Measurements from ENCODE around the gene GSTO2. TPM values are rescaled to one million over a fixed set of nuclear protein-coding genes. Genes with fewer than 3 reads are reported as not detected.
A peak's percentile ranks its signal among the peaks of the same experiment; 100 is the strongest.

The GSTO2 gene
- total and polyA plus RNA-seq, 10 donors: 0.32 to 1.4 (median 0.91) TPM

DNA sequence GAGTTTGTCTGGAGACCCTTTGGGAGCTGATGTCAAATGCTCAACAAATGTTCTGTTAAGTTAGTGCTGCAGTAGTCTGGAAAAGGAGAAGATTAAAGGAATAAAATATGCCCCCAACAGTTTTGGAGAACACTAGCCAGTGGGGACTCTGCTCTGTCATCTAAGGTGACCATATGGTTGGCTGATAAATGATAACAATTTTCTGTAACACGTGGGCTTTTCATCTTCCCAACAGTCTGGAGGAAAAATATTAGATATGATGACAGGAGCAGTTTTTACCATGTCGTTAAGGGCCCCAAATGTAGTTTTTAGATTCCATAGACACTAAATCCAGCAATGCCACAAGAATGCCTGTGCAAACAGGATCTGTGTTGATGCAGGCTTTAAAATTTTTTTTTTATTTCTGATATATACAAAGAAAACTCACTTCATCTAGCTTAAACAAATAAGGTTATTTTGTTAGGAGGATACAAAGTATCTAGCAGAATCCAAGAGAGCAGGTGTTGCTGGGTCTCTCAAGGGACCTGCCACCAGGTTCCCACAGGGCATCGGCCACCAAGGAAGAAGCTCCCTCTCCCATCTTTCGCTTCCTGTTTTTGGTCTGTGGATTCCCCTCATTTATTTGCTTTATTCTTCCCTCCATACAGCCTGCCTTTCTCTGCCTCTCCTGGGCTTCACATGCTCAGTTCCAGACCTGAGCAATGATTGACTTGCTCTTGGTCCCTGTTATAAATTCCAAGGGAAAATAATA is 78.5 kb downstream of the GSTO2 start:
- no peak for DNase-seq
- H3K4me3 ChIP-seq: no peak overlapping the region
- H3K4me1 ChIP-seq: peaks cover 9 to 66% (median 45%) of the 10 kb centered on the region in 6 donors
- peak overlapping the region in 1 of 8 donors; percentile 89 for H3K27ac ChIP-seq
- intact Hi-C loops (cut with DNase I; ENCODE audit: low total_unique reads): no loop called here
- no peaks in the 10 kb centered on the region for H3K36me3 ChIP-seq
- no peaks in the 10 kb centered on the region for H3K27me3 ChIP-seq (replicated peaks in 1 of 7)
- TF ChIP-seq, protein P1, sequence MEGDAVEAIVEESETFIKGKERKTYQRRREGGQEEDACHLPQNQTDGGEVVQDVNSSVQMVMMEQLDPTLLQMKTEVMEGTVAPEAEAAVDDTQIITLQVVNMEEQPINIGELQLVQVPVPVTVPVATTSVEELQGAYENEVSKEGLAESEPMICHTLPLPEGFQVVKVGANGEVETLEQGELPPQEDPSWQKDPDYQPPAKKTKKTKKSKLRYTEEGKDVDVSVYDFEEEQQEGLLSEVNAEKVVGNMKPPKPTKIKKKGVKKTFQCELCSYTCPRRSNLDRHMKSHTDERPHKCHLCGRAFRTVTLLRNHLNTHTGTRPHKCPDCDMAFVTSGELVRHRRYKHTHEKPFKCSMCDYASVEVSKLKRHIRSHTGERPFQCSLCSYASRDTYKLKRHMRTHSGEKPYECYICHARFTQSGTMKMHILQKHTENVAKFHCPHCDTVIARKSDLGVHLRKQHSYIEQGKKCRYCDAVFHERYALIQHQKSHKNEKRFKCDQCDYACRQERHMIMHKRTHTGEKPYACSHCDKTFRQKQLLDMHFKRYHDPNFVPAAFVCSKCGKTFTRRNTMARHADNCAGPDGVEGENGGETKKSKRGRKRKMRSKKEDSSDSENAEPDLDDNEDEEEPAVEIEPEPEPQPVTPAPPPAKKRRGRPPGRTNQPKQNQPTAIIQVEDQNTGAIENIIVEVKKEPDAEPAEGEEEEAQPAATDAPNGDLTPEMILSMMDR (IDR thresholded peaks at IDR 0.05 in 8 of 11, conservative IDR thresholded peaks at IDR 0.05 in 3 of 11): no peak
- TF ChIP-seq POLR2A (IDR thresholded peaks at IDR 0.05): no peak
- no peak for TF ChIP-seq POLR2AphosphoS5 (IDR thresholded peaks at IDR 0.05)
- H3K9me3 ChIP-seq: no peaks in the 10 kb centered on the region
- 63 to 79% (median 73%) methylated on average over 4 of the region's 4 CpGs for WGBS, 5 donors

DNA sequence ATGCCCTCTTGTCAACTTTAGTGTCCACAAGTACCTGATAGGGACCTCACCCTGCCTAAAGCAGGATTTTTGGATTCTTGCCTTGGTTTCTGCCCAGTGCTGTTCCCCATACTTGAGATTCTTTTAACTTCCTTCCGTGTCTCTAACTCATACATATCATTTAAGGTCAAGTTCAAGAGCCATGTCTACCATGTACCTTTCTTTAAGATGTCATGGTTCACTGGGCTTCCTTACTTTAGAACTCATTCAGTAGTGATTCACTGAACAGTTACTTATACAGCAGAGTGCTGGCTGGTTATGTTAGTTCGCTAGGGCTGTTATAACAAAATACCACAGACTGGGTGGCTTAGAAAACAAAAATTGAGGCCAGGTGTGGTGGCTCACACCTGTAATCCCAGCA is 79.6 kb downstream of the GSTO2 start:
- intact Hi-C loops (cut with DNase I; ENCODE audit: low total_unique reads): no loop called here
- TF ChIP-seq POLR2A (IDR thresholded peaks at IDR 0.05) (no peak), POLR2AphosphoS5 (IDR thresholded peaks at IDR 0.05) (no peak)
- TF ChIP-seq, protein P1 (IDR thresholded peaks at IDR 0.05 in 8 of 11, conservative IDR thresholded peaks at IDR 0.05 in 3 of 11): no peak
- Histone ChIP-seq H3K4me1 (peaks cover 9 to 71% (median 53%) of the 10 kb centered on the region in 6 donors), H3K4me3 (peak overlapping the region in 1 of 8 donors; percentile 69), H3K27ac (peak overlapping the region in 6 of 8 donors; percentile 1 to 90 (median 87)), H3K9me3 (no peaks in the 10 kb centered on the region), H3K36me3 (no peaks in the 10 kb centered on the region), H3K27me3 (replicated peaks in 1 of 7) (no peaks in the 10 kb centered on the region)
- DNase-seq: no peak
- WGBS, 5 donors: 65 to 85% (median 75%) methylated on average over 2 of the region's 2 CpGs

DNA sequence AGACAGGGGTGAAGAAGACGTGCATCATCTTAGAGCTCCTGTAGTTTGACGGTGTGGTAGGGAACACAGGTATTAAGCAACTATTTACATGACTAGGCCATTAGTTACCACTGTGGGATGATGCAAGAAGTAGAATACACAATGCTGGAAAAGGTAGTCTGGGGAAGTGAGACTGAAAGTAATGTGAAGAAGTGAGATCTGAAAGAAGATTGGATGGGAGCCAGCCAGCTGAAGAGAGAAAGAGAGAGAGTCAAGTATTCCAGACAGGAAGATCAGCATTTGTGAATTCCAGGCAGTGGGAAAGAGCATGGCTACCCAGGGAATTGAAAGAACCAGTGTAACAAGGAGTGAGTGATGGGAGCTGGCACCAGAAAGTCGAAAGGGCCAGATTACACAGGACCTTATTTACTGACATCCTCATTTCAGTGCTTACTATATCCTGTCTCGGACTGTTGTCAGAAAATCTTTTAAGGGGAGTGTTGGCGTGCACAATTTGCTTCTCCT is 80.7 kb downstream of the GSTO2 start:
- Histone ChIP-seq H3K4me1 (peaks cover 9 to 79% (median 60%) of the 10 kb centered on the region in 6 donors), H3K4me3 (peak overlapping the region in 6 of 8 donors; percentile 8 to 69 (median 18)), H3K27ac (peak overlapping the region; percentile 39 to 90 (median 86)), H3K36me3 (no peaks in the 10 kb centered on the region), H3K27me3 (replicated peaks in 1 of 7) (no peaks in the 10 kb centered on the region), H3K9me3 (no peaks in the 10 kb centered on the region)
- 21 to 44% (median 25%) methylated on average over 5 of the region's 5 CpGs for WGBS, 5 donors
- intact Hi-C loops (cut with DNase I; ENCODE audit: low total_unique reads): loop anchor here (2.0 kb wide), 1 partner anchor 45 kb away; no protein-coding TSS in a partner anchor
- DNase-seq: no peak
- TF ChIP-seq, protein P1 (IDR thresholded peaks at IDR 0.05 in 8 of 11, conservative IDR thresholded peaks at IDR 0.05 in 3 of 11): no peak
- peak in 2 of 3 donors; percentile 12 to 62 for TF ChIP-seq POLR2AphosphoS5 (IDR thresholded peaks at IDR 0.05)
- no peak for TF ChIP-seq POLR2A (IDR thresholded peaks at IDR 0.05)

DNA sequence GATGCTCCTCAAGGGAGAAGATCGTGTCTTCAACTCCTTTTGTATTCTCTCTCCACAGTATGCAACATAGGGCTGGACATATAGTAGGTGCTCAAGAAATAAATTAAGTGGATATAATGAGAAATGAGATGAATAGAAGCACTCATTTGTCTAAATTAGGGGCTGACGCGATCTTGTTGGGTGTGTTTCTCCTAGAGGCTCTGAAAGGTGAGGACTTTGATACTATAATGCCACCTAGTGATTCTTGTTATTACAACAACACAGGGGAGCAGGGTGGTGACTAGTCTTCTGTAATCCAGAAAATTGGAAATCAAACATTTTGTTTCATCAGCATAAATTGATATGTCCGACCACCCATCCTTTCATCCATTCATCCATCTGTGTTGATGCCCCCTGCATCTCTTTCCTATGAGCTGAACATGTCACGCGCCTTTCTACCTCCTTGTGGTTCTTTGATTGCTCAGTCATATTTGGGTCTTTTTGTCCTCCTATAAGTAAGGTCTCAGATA is 81.2 kb downstream of the GSTO2 start:
- no peaks in the 10 kb centered on the region for H3K36me3 ChIP-seq
- peak overlapping the region in 6 of 8 donors; percentile 8 to 69 (median 18) for H3K4me3 ChIP-seq
- H3K4me1 ChIP-seq: peaks cover 9 to 82% (median 60%) of the 10 kb centered on the region in 6 donors
- TF ChIP-seq POLR2A (IDR thresholded peaks at IDR 0.05) (no peak), POLR2AphosphoS5 (IDR thresholded peaks at IDR 0.05) (no peak)
- TF ChIP-seq, protein P1 (IDR thresholded peaks at IDR 0.05 in 8 of 11, conservative IDR thresholded peaks at IDR 0.05 in 3 of 11): peak; percentile 43 to 83 (median 76)
- peaks cover 0 to 1% (median 0%) of the 10 kb centered on the region in 7 donors for H3K27me3 ChIP-seq (replicated peaks in 1 of 7)
- 27 to 34% (median 30%) methylated on average over 6 of the region's 6 CpGs for WGBS, 5 donors
- H3K9me3 ChIP-seq: no peaks in the 10 kb centered on the region
- intact Hi-C loops (cut with DNase I; ENCODE audit: low total_unique reads): loop anchor here (2.0 kb wide), 1 partner anchor 45 kb away; no protein-coding TSS in a partner anchor
- DNase-seq: no peak
- H3K27ac ChIP-seq: peak overlapping the region; percentile 39 to 90 (median 86)
